ENCODE results near the gene IL2RA. TPM values are rescaled to one million over a fixed set of nuclear protein-coding genes. Genes with fewer than 3 reads are reported as not detected.
A peak's percentile ranks its signal among the peaks of the same experiment; 100 is the strongest.

Gene IL2RA
- total and polyA plus RNA-seq, 9 of the 15 experiments (the other 6 are each of a cell fraction or from before 2014, with no cell fraction given): 0.95 TPM; not detected in 8

- TF ChIP-seq CUX1 (CRISPR knock-in tag; IDR thresholded peaks at IDR 0.05) (no peak), CEBPZ (IDR thresholded peaks at IDR 0.05; ENCODE audit: borderline replicate concordance, low read depth, low read length) (no peak), BCOR (IDR thresholded peaks at IDR 0.05) (peak; percentile 37; the same call in 1 of the 2 replicates), ZNF174 (CRISPR knock-in tag; IDR thresholded peaks at IDR 0.05) (no peak), TEAD2 (tag; IDR thresholded peaks at IDR 0.05) (peak; percentile 96), CEBPB (tag; IDR thresholded peaks at IDR 0.05) (no peak), ZNF134 (CRISPR knock-in tag; conservative IDR thresholded peaks at IDR 0.05) (no peak), ELF2 (CRISPR knock-in tag; IDR thresholded peaks at IDR 0.05) (no peak), ATF2 (CRISPR knock-in tag; IDR thresholded peaks at IDR 0.05) (no peak), SNRNP70 (optimal IDR thresholded peaks at IDR 0.05; ENCODE audit: low read depth, low read length) (no peak), ZNF695 (CRISPR knock-in tag; IDR thresholded peaks at IDR 0.05) (no peak), ZNF431 (CRISPR knock-in tag; IDR thresholded peaks at IDR 0.05) (no peak), ZBTB49 (CRISPR knock-in tag; IDR thresholded peaks at IDR 0.05; ENCODE audit: borderline replicate concordance) (no peak), CTBP1 (IDR thresholded peaks at IDR 0.05; ENCODE audit: borderline replicate concordance) (peak; percentile 83), ZNF76 (CRISPR knock-in tag; IDR thresholded peaks at IDR 0.05; ENCODE audit: borderline replicate concordance) (no peak)
Observed at GRCh38 chr10:6088721-6089333, 26.7 kb upstream of the IL2RA start, which contains the start of gene RBM17 (continued).
